ENCODE results near the gene MRPS10.

Gene MRPS10

DNA sequence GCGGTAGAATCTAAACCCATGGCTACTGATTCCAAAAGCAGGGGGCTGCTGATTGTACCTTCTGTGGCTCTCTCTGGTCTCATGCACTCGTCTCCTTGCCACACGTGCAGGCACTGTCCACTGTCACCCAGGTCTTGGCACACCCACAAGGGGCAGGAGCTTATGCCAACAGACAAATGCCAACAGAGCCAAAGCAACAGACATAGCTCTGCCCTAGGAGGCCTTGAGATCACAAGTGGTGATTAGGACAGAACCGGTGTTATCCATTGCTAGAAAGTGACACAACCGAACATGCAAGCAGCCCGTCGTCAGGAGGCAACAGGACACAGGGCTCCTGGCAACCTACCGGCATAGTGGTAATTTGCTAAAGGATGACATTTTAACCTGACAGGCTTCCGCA, 36.8 kb upstream of the MRPS10 start:
- WGBS, 2 donors (ENCODE audit: extremely low coverage in 2 of 2, insufficient read length in 2 of 2, insufficient replicate concordance in 1 of 2) = no CpG with 5 or more reads among the region's 9 CpGs
- no peak overlapping the region for H3K4me2 ChIP-seq (ENCODE audit: insufficient read depth, low read length, poor library complexity, severe bottlenecking)
- H3K4ac ChIP-seq (ENCODE audit: low read length) = no peak overlapping the region
- no peaks in the 10 kb centered on the region for H3K79me1 ChIP-seq (ENCODE audit: low read depth, low read length)
- H2AFZ ChIP-seq (ENCODE audit: low read length) = no peak overlapping the region
- H3K18ac ChIP-seq (ENCODE audit: low read length) = no peak overlapping the region
- H2BK5ac ChIP-seq (ENCODE audit: low read length) = no peak overlapping the region
- no peak overlapping the region for H2BK12ac ChIP-seq (ENCODE audit: low read length)
- no peak overlapping the region for H3K27ac ChIP-seq (replicated peaks; ENCODE audit: low read length)
- no peak overlapping the region for H3K23ac ChIP-seq (ENCODE audit: low read depth, low read length, poor library complexity)
- no peaks in the 10 kb centered on the region for H3K27me3 ChIP-seq (ENCODE audit: control insufficient read depth in 3 of 3, insufficient read depth in 3 of 3, low read depth in 1 of 3, low read length in 3 of 3)
- peaks cover 15 to 83% of the 10 kb centered on the region in 2 donors for H3K36me3 ChIP-seq (replicated peaks in 1 of 2; ENCODE audit: control insufficient read depth in 2 of 2, insufficient read depth in 2 of 2, low read length in 2 of 2)
- DNase-seq (ENCODE audit: low spot score) = no peak
- H2BK15ac ChIP-seq (ENCODE audit: low read length) = no peak overlapping the region
- no peaks in the 10 kb centered on the region for H3K9me3 ChIP-seq (replicated peaks in 1 of 2; ENCODE audit: control insufficient read depth in 2 of 2, insufficient read depth in 1 of 2, low read depth in 1 of 2, low read length in 2 of 2)
- no peak overlapping the region for H3K14ac ChIP-seq (ENCODE audit: low read length)
- no peak overlapping the region for H4K8ac ChIP-seq (ENCODE audit: low read depth, low read length)
- no peak overlapping the region for H4K91ac ChIP-seq (ENCODE audit: low read depth, low read length, poor library complexity)
- H3K4me3 ChIP-seq (ENCODE audit: low read length in 2 of 2) = no peak overlapping the region
- H3K9ac ChIP-seq (ENCODE audit: low read depth, low read length, poor library complexity) = no peak overlapping the region
- H3K4me1 ChIP-seq (ENCODE audit: control insufficient read depth in 2 of 2, insufficient read depth in 1 of 2, low read depth in 1 of 2, low read length in 2 of 2) = peaks cover 2 to 20% of the 10 kb centered on the region in 2 donors
- H2BK120ac ChIP-seq (ENCODE audit: low read depth, low read length) = no peak overlapping the region
- no peak overlapping the region for H2AK5ac ChIP-seq (ENCODE audit: low read depth, low read length)

DNA sequence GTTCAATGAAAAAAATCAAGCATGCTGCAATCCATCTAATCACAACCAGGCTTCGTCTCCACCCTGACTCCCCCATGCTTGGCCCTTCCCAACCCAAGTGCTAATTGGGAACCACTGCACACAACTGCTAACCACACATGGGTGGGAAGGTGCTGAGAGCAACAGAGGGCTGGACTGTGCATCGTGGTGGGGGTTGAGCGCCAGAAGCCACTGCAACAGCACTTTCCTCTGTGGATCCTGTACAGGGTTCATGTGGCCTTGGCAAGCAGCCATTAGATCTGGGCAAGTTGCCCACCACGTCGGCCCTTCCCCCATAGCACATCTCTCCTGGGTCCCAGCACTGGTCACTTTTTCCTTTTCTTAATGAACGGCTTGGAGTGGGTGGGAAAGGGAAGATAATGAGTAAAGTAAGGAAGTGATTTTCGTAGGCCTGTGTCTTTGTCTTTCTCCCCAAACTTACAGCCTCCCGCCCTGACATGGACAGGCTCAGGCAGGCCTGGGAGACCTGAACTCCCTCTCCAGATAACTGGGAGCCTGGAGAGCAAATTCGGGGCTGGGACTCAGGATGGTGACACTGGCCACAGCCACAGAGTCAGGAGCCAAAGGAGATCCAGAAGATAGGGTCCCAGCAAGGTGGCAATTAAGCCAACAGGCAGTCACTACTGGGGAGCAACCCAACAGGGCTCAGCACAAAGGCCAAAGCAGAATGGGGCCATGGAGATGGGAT, 34.4 kb upstream of the MRPS10 start:
- WGBS, 2 donors (ENCODE audit: extremely low coverage in 2 of 2, insufficient read length in 2 of 2, insufficient replicate concordance in 1 of 2) = no CpG with 5 or more reads among the region's 9 CpGs
- peaks cover 26 to 83% of the 10 kb centered on the region in 2 donors for H3K36me3 ChIP-seq (replicated peaks in 1 of 2; ENCODE audit: control insufficient read depth in 2 of 2, insufficient read depth in 2 of 2, low read length in 2 of 2)
- no peak for DNase-seq (ENCODE audit: low spot score)

DNA sequence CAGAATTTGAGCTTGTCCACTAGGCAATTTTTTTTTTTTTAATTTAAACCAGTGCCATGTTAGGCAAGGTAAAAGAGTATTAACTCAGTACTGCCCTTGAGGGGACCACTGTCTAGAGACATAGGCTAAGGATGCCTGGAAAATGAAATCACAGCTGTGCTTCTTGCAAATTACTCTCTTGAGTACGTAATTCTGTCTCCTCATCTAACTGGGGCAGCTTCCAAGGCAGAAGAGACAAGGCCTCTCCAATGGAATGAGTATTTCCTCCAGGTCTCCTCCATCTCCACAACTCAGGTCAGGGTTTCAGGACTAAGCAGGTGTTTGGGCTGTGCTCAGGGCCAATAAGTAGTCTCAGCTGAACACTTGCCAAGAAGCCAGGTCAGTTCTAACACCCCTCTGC, 33.8 kb upstream of the MRPS10 start:
- H3K18ac ChIP-seq (ENCODE audit: low read length) = no peak overlapping the region
- WGBS, 2 donors (ENCODE audit: extremely low coverage in 2 of 2, insufficient read length in 2 of 2, insufficient replicate concordance in 1 of 2) = no CpG with 5 or more reads among the region's 1 CpG
- H3K4me2 ChIP-seq (ENCODE audit: insufficient read depth, low read length, poor library complexity, severe bottlenecking) = no peak overlapping the region
- H4K91ac ChIP-seq (ENCODE audit: low read depth, low read length, poor library complexity) = no peak overlapping the region
- no peaks in the 10 kb centered on the region for H3K79me1 ChIP-seq (ENCODE audit: low read depth, low read length)
- H4K8ac ChIP-seq (ENCODE audit: low read depth, low read length) = no peak overlapping the region
- H3K9ac ChIP-seq (ENCODE audit: low read depth, low read length, poor library complexity) = no peak overlapping the region
- H3K4ac ChIP-seq (ENCODE audit: low read length) = no peak overlapping the region
- H3K36me3 ChIP-seq (replicated peaks in 1 of 2; ENCODE audit: control insufficient read depth in 2 of 2, insufficient read depth in 2 of 2, low read length in 2 of 2) = peaks cover 25 to 80% of the 10 kb centered on the region in 2 donors
- H3K23ac ChIP-seq (ENCODE audit: low read depth, low read length, poor library complexity) = no peak overlapping the region
- H2AK5ac ChIP-seq (ENCODE audit: low read depth, low read length) = no peak overlapping the region
- no peak for DNase-seq (ENCODE audit: low spot score)
- no peak overlapping the region for H2BK15ac ChIP-seq (ENCODE audit: low read length)
- peak overlapping the region; percentile 62 for H3K27ac ChIP-seq (replicated peaks; ENCODE audit: low read length)
- no peak overlapping the region for H2BK12ac ChIP-seq (ENCODE audit: low read length)
- H3K9me3 ChIP-seq (replicated peaks in 1 of 2; ENCODE audit: control insufficient read depth in 2 of 2, insufficient read depth in 1 of 2, low read depth in 1 of 2, low read length in 2 of 2) = no peaks in the 10 kb centered on the region
- H3K27me3 ChIP-seq (ENCODE audit: control insufficient read depth in 3 of 3, insufficient read depth in 3 of 3, low read depth in 1 of 3, low read length in 3 of 3) = no peaks in the 10 kb centered on the region
- H3K14ac ChIP-seq (ENCODE audit: low read length) = no peak overlapping the region
- peaks cover 2 to 21% of the 10 kb centered on the region in 2 donors for H3K4me1 ChIP-seq (ENCODE audit: control insufficient read depth in 2 of 2, insufficient read depth in 1 of 2, low read depth in 1 of 2, low read length in 2 of 2)
- H2BK120ac ChIP-seq (ENCODE audit: low read depth, low read length) = no peak overlapping the region
- H2BK5ac ChIP-seq (ENCODE audit: low read length) = no peak overlapping the region
- H3K4me3 ChIP-seq (ENCODE audit: low read length in 2 of 2) = no peak overlapping the region
- no peak overlapping the region for H2AFZ ChIP-seq (ENCODE audit: low read length)

More for the DNA sequence above, 34.4 kb upstream of the MRPS10 start:
- no peaks in the 10 kb centered on the region for H3K9me3 ChIP-seq (replicated peaks in 1 of 2; ENCODE audit: control insufficient read depth in 2 of 2, insufficient read depth in 1 of 2, low read depth in 1 of 2, low read length in 2 of 2)
- H2BK120ac ChIP-seq (ENCODE audit: low read depth, low read length) = no peak overlapping the region
- H2BK5ac ChIP-seq (ENCODE audit: low read length) = no peak overlapping the region
- no peak overlapping the region for H2AFZ ChIP-seq (ENCODE audit: low read length)
- H3K4me2 ChIP-seq (ENCODE audit: insufficient read depth, low read length, poor library complexity, severe bottlenecking) = no peak overlapping the region
- H3K23ac ChIP-seq (ENCODE audit: low read depth, low read length, poor library complexity) = no peak overlapping the region
- H3K27ac ChIP-seq (replicated peaks; ENCODE audit: low read length) = no peak overlapping the region
- H3K14ac ChIP-seq (ENCODE audit: low read length) = no peak overlapping the region
- no peak overlapping the region for H2BK15ac ChIP-seq (ENCODE audit: low read length)
- H3K4ac ChIP-seq (ENCODE audit: low read length) = no peak overlapping the region
- no peak overlapping the region for H4K8ac ChIP-seq (ENCODE audit: low read depth, low read length)
- peaks cover 2 to 21% of the 10 kb centered on the region in 2 donors for H3K4me1 ChIP-seq (ENCODE audit: control insufficient read depth in 2 of 2, insufficient read depth in 1 of 2, low read depth in 1 of 2, low read length in 2 of 2)
- no peak overlapping the region for H2BK12ac ChIP-seq (ENCODE audit: low read length)
- no peak overlapping the region for H3K9ac ChIP-seq (ENCODE audit: low read depth, low read length, poor library complexity)
- H3K27me3 ChIP-seq (ENCODE audit: control insufficient read depth in 3 of 3, insufficient read depth in 3 of 3, low read depth in 1 of 3, low read length in 3 of 3) = no peaks in the 10 kb centered on the region
- H3K79me1 ChIP-seq (ENCODE audit: low read depth, low read length) = no peaks in the 10 kb centered on the region
- H3K4me3 ChIP-seq (ENCODE audit: low read length in 2 of 2) = no peak overlapping the region
- peak overlapping the region; percentile 1 for H2AK5ac ChIP-seq (ENCODE audit: low read depth, low read length)
- no peak overlapping the region for H4K91ac ChIP-seq (ENCODE audit: low read depth, low read length, poor library complexity)
- H3K18ac ChIP-seq (ENCODE audit: low read length) = peak overlapping the region; percentile 36

DNA sequence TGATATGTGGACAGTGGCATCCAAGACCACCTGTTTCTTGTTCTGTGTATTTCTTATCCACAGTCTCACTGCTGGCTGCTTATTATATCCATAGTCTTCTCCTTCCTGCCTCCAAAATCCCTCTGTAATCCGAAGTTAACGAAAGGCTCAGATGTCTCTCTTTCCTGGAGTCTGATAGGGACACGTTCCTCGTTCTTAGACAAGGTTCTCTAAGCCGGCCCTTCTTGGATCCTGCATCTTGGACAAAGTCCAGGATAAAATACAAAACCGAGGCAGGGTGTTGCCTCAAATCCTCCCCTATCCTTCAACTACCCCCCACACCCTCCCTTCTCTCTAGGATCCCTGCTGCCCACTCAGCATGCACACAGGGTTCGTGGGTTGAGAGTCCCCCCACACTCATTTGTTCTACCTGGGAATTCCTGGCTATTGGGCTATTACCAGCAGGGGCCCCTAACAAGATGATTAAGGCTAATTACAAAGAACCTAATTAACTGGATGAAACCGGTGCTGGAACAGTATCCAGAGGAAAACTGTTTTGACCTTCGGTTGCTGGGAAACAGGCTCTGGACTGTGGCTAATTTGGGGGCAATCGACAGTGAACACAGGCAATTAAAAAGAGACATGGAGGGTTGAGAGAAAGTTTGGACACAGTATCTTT, 32.7 kb upstream of the MRPS10 start:
- Histone ChIP-seq H2BK15ac (ENCODE audit: low read length) (no peak overlapping the region), H3K27me3 (ENCODE audit: control insufficient read depth in 3 of 3, insufficient read depth in 3 of 3, low read depth in 1 of 3, low read length in 3 of 3) (no peaks in the 10 kb centered on the region), H3K23ac (ENCODE audit: low read depth, low read length, poor library complexity) (no peak overlapping the region), H3K4me1 (ENCODE audit: control insufficient read depth in 2 of 2, insufficient read depth in 1 of 2, low read depth in 1 of 2, low read length in 2 of 2) (peaks cover 2 to 21% of the 10 kb centered on the region in 2 donors), H3K14ac (ENCODE audit: low read length) (no peak overlapping the region), H2BK120ac (ENCODE audit: low read depth, low read length) (no peak overlapping the region), H4K91ac (ENCODE audit: low read depth, low read length, poor library complexity) (no peak overlapping the region), H3K27ac (replicated peaks; ENCODE audit: low read length) (peak overlapping the region; percentile 70), H3K36me3 (replicated peaks in 1 of 2; ENCODE audit: control insufficient read depth in 2 of 2, insufficient read depth in 2 of 2, low read length in 2 of 2) (peaks cover 23 to 81% of the 10 kb centered on the region in 2 donors), H2BK5ac (ENCODE audit: low read length) (no peak overlapping the region), H3K4me3 (ENCODE audit: low read length in 2 of 2) (no peak overlapping the region), H3K9ac (ENCODE audit: low read depth, low read length, poor library complexity) (no peak overlapping the region), H4K8ac (ENCODE audit: low read depth, low read length) (no peak overlapping the region), H3K4me2 (ENCODE audit: insufficient read depth, low read length, poor library complexity, severe bottlenecking) (no peak overlapping the region), H2BK12ac (ENCODE audit: low read length) (no peak overlapping the region), H3K18ac (ENCODE audit: low read length) (no peak overlapping the region), H3K9me3 (replicated peaks in 1 of 2; ENCODE audit: control insufficient read depth in 2 of 2, insufficient read depth in 1 of 2, low read depth in 1 of 2, low read length in 2 of 2) (no peaks in the 10 kb centered on the region), H2AFZ (ENCODE audit: low read length) (no peak overlapping the region), H3K4ac (ENCODE audit: low read length) (no peak overlapping the region), H3K79me1 (ENCODE audit: low read depth, low read length) (no peaks in the 10 kb centered on the region), H2AK5ac (ENCODE audit: low read depth, low read length) (no peak overlapping the region)
- DNase-seq (ENCODE audit: low spot score) = peak; percentile 73
- no CpG with 5 or more reads among the region's 10 CpGs for WGBS, 2 donors (ENCODE audit: extremely low coverage in 2 of 2, insufficient read length in 2 of 2, insufficient replicate concordance in 1 of 2)
